Cardiac muscle cell (in vitro differentiated cells and primary cell): ENCODE data around the gene CCAR1. TPM values are rescaled to one million over a fixed set of nuclear protein-coding genes. Genes with fewer than 3 reads are reported as not detected.

ENCODE experiments used
- DNase-seq, 2 donors: peaks; one replicate each; pipeline versions ENCODE4 v3.0.0 to v3.0.0-alpha.2; 2010 to 2017; ENCODE audit warnings: low read depth in 1 of 2, low spot score in 1 of 2
- H3K27ac ChIP-seq: fragments of 200-600 bp; sonication (generic); 2 replicates; pipeline ENCODE4 v1.5.1; 2016
- H3K27me3 ChIP-seq: fragments of 200-600 bp; sonication (generic); 2 replicates; pipeline ENCODE4 v1.6.0; 2016; ENCODE audit warnings: control low read depth
- H3K36me3 ChIP-seq: fragments of 200-600 bp; sonication (generic); 2 replicates; pipeline ENCODE4 v1.5.1; 2016; ENCODE audit warnings: control low read depth
- H3K4me1 ChIP-seq: fragments of 200-600 bp; sonication (generic); 2 replicates; pipeline ENCODE4 v1.8.1; 2017; ENCODE audit warnings: low read depth, mild to moderate bottlenecking, mixed run types
- H3K4me3 ChIP-seq: fragments of 200-600 bp; sonication (generic); 2 replicates; pipeline ENCODE4 v1.5.1; 2016; ENCODE audit warnings: mild to moderate bottlenecking
- H3K9me3 ChIP-seq: fragments of 200-600 bp; sonication (generic); 2 replicates; pipeline ENCODE4 v1.5.1; 2017; ENCODE audit warnings: low read depth, mild to moderate bottlenecking, control low read depth
- polyA plus RNA-seq: library from polyadenylated mRNA; unstranded; fragments of >200 nt; fragmentation: Nextera tagmentation; extraction: Ambion mirVana; gene quantifications from 2 replicates; pipeline ENCODE4 v1.2.1, GENCODE V29; 2016
- total RNA-seq: library from RNA; depleted of rRNA; stranded (reverse); fragments of >200 nt; gene quantifications from 2 replicates; pipeline ENCODE4 v1.2.3, GENCODE V29; 2016
- TF ChIP-seq, protein P1 (sequence below): IDR thresholded peaks from 2 replicates; pipeline ENCODE4 v1.5.1; 2012; ENCODE audit warnings: low read depth, mild to moderate bottlenecking, low read length

CCAR1 gene
- total and polyA plus RNA-seq, 2 experiments from 2014 or later = 63.8 to 85.7 TPM

DNA sequence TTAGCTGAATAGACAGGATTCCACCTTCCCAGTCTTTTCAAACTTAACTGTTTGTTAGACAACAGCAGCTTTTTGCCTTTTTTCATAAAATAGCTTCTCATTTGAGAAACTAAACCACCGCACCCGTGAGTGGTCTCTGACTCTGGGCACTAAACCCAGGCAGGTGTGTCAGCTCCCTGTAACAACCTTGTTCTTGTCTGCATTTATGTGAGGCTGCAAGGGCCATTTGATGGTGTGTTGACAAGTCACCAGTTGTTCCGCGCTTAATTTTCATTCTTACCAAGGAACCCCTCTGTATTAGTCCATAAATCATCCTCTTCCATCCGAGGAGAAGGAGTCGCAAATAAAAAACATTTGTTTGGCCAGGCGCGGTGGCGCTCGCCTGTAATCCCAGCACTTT, 107.8 kb downstream of the CCAR1 start:
- Histone ChIP-seq H3K4me1 (no peaks in the 10 kb centered on the region), H3K36me3 (no peaks in the 10 kb centered on the region), H3K27me3 (no peaks in the 10 kb centered on the region), H3K4me3 (no peak overlapping the region), H3K9me3 (no peaks in the 10 kb centered on the region), H3K27ac (no peak overlapping the region)
- no peak for DNase-seq
- TF ChIP-seq, protein P1, sequence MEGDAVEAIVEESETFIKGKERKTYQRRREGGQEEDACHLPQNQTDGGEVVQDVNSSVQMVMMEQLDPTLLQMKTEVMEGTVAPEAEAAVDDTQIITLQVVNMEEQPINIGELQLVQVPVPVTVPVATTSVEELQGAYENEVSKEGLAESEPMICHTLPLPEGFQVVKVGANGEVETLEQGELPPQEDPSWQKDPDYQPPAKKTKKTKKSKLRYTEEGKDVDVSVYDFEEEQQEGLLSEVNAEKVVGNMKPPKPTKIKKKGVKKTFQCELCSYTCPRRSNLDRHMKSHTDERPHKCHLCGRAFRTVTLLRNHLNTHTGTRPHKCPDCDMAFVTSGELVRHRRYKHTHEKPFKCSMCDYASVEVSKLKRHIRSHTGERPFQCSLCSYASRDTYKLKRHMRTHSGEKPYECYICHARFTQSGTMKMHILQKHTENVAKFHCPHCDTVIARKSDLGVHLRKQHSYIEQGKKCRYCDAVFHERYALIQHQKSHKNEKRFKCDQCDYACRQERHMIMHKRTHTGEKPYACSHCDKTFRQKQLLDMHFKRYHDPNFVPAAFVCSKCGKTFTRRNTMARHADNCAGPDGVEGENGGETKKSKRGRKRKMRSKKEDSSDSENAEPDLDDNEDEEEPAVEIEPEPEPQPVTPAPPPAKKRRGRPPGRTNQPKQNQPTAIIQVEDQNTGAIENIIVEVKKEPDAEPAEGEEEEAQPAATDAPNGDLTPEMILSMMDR = no peak

DNA sequence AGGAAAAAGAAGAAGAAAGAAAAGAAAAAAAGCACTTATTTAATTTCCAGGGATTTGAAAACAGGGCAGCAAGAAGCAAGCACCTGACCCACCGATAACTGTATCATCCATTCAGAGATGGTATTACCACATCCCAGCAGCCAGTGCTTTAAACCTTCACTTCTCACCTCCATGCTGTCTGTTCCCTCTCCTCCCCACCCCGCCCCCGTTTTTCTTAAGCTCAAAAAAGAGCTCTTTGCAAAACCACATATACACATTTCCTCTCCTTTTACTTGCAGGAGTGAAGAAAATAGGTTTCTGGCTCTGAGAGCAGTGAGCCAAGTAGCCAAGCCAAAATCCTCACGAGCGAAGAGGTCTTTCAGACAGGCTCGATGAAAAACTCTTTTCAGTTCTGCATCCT, 108.5 kb downstream of the CCAR1 start:
- H3K4me3 ChIP-seq = no peak overlapping the region
- H3K9me3 ChIP-seq = no peaks in the 10 kb centered on the region
- no peak for DNase-seq
- no peaks in the 10 kb centered on the region for H3K27me3 ChIP-seq
- H3K36me3 ChIP-seq = no peaks in the 10 kb centered on the region
- TF ChIP-seq, protein P1 = no peak
- H3K27ac ChIP-seq = no peak overlapping the region
- H3K4me1 ChIP-seq = no peaks in the 10 kb centered on the region

DNA sequence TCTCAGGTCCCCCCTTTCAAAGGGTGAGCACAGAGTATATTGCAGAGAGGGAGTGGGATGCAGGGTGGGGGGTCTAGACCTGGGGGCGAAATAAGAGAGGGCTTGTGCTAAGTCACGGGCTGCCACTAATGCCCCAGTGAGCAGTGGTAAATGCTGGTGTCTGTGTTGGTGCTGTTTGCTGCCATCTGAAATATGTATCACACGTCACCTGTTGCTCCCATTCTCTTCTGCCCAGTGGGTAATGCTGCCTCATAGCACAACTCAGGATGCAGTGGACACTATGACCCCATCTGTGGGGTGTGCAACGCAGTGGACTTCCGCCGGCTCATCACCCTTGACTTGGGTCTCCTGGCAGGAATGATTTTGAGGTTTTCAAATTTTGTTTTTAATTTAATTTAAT, 108.9 kb downstream of the CCAR1 start:
- no peaks in the 10 kb centered on the region for H3K36me3 ChIP-seq
- DNase-seq = no peak
- TF ChIP-seq, protein P1 = no peak
- H3K4me3 ChIP-seq = no peak overlapping the region
- no peaks in the 10 kb centered on the region for H3K27me3 ChIP-seq
- no peak overlapping the region for H3K27ac ChIP-seq
- no peaks in the 10 kb centered on the region for H3K9me3 ChIP-seq
- H3K4me1 ChIP-seq = no peaks in the 10 kb centered on the region

DNA sequence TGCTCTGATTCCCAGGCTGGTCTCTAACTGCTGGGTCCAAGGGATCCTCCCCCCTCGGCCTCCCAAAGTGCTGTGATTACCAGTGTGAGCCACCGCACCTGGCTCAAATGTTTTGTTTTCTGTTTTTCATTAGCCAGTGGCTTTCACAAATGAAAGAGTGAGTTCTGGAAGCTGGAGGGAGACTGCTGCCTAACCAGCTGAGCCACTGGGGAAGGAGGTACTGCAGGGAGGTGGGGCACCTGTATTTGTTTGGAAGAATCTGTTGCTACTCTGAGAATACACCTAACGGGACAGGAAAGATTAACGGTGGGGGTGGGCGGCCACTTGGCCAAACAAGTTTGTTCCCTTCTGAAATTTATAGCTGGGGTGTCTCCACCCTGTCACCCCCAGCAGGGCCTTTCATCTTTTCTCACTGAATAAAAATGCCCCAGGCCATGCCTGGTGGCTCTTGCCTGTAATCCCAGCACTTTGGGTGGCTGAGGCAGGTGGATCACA, 111.0 kb downstream of the CCAR1 start:
- TF ChIP-seq, protein P1 = no peak
- H3K27ac ChIP-seq = no peak overlapping the region
- no peaks in the 10 kb centered on the region for H3K9me3 ChIP-seq
- DNase-seq = no peak
- H3K4me1 ChIP-seq = no peaks in the 10 kb centered on the region
- H3K4me3 ChIP-seq = no peak overlapping the region
- no peaks in the 10 kb centered on the region for H3K27me3 ChIP-seq
- no peaks in the 10 kb centered on the region for H3K36me3 ChIP-seq

DNA sequence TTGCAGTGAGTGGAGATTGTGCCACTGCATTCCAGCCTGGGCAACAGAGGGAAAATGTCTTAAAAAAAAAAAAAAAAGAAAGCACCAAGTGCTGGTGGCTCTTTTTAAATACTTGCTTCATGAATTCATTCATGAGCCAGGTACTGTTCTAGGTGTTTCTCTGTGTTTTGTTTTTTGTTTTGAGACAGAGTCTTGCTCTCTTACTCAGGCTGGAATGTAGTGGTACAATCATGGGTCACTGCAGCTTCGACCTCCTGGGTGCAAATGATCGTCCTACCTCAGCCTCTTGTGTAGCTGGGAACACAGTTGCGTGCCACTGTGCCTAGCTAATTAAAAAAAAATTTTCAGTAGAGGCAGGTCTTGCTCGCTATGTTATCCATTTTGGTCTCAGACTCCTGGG, 111.6 kb downstream of the CCAR1 start:
- H3K27me3 ChIP-seq = no peaks in the 10 kb centered on the region
- H3K4me3 ChIP-seq = no peak overlapping the region
- TF ChIP-seq, protein P1 = no peak
- no peak for DNase-seq
- no peaks in the 10 kb centered on the region for H3K9me3 ChIP-seq
- H3K4me1 ChIP-seq = no peaks in the 10 kb centered on the region
- no peaks in the 10 kb centered on the region for H3K36me3 ChIP-seq
- no peak overlapping the region for H3K27ac ChIP-seq
